Colonic mucosa (tissue), 4 donors: ENCODE data around the gene L3MBTL1. TPM values are rescaled to one million over a fixed set of nuclear protein-coding genes. Genes with fewer than 3 reads are reported as not detected.

ENCODE experiments used
- DNase-seq: peaks from one replicate; pipeline ENCODE4 v3.0.0-alpha.2; 2020
- H3K27ac ChIP-seq: fragments of 200-600 bp; one replicate; pipeline ENCODE4 v1.8.0; 2021
- H3K27me3 ChIP-seq: fragments of 200-600 bp; one replicate; pipeline ENCODE4 v1.8.0; 2021
- H3K36me3 ChIP-seq: fragments of 200-600 bp; one replicate; pipeline ENCODE4 v1.8.0; 2021
- H3K4me1 ChIP-seq: fragments of 200-600 bp; one replicate; pipeline ENCODE4 v1.8.0; 2021; ENCODE audit warnings: mild to moderate bottlenecking
- H3K4me3 ChIP-seq: fragments of 200-600 bp; one replicate; pipeline ENCODE4 v1.8.0; 2021
- H3K9ac ChIP-seq, 2 donors: one replicate each; pipeline ENCODE4 v1.7.0; 2013; ENCODE audit warnings: control low read depth in 2 of 2, low read depth in 2 of 2, low read length in 2 of 2
- H3K9me3 ChIP-seq: fragments of 200-600 bp; one replicate; pipeline ENCODE4 v1.8.0; 2021
- CTCF ChIP-seq: fragments of 200-600 bp; IDR thresholded peaks from one replicate; pipeline ENCODE4 v1.8.0; 2022; ENCODE audit warnings: antibody characterized with exemption, mild to moderate bottlenecking
- intact Hi-C: fragments of 100-400 bp; cut with DNase I; formaldehyde crosslinking; loops from one replicate; pipeline ENCODE4 v1.14.1; 2022
- total RNA-seq, 2 donors: library from RNA; stranded (reverse); fragmentation: NEBNext Ultra II Directional in 1 of 2; extraction: Animal tissue kit (Norgen Biotek cat#: 25700) in 1 of 2; gene quantifications; one replicate each; pipeline ENCODE4 v1.2.1, GENCODE V29; 2021
- donor health status: healthy.
- donor health status: DM: no; HTN: no; CAD: no.
- donor health status: DM: no; HTN: no; CAD: no.

L3MBTL1 gene
- total RNA-seq, 2 donors from 2014 or later: 4.5 to 8.8 TPM

- H3K4me1 ChIP-seq: peaks cover 8% of the 10 kb centered on the region
- H3K36me3 ChIP-seq: peaks cover 17% of the 10 kb centered on the region
- no peak overlapping the region for H3K9ac ChIP-seq
- DNase-seq: no peak
- intact Hi-C loops: no loop called here
- no peak overlapping the region for H3K27ac ChIP-seq
- TF ChIP-seq CTCF: no peak
- no peak overlapping the region for H3K4me3 ChIP-seq
- no peaks in the 10 kb centered on the region for H3K9me3 ChIP-seq
- H3K27me3 ChIP-seq: no peaks in the 10 kb centered on the region
These were observed 46.7 kb upstream of the L3MBTL1 start for GRCh38 chr20:43460830-43461200.

GRCh38 chr20:43461894-43462659, 45.4 kb upstream of the L3MBTL1 start:
- no peak overlapping the region for H3K27ac ChIP-seq
- H3K9ac ChIP-seq: no peak overlapping the region
- H3K27me3 ChIP-seq: no peaks in the 10 kb centered on the region
- peaks cover 17% of the 10 kb centered on the region for H3K36me3 ChIP-seq
- no peak for TF ChIP-seq CTCF
- H3K9me3 ChIP-seq: no peaks in the 10 kb centered on the region
- intact Hi-C loops: no loop called here
- DNase-seq: no peak
- H3K4me3 ChIP-seq: no peak overlapping the region
- peaks cover 8% of the 10 kb centered on the region for H3K4me1 ChIP-seq

- DNase-seq: no peak
- TF ChIP-seq CTCF: no peak
- Histone ChIP-seq H3K9me3 (no peaks in the 10 kb centered on the region), H3K4me1 (peaks cover 8% of the 10 kb centered on the region), H3K27ac (no peak overlapping the region), H3K4me3 (no peak overlapping the region), H3K27me3 (no peaks in the 10 kb centered on the region), H3K36me3 (peaks cover 17% of the 10 kb centered on the region), H3K9ac (no peak overlapping the region)
- intact Hi-C loops: no loop called here
These were observed 44.6 kb upstream of the L3MBTL1 start for GRCh38 chr20:43462660-43463526.

- intact Hi-C loops: no loop called here
- no peak for DNase-seq
- Histone ChIP-seq H3K27me3 (no peaks in the 10 kb centered on the region), H3K9me3 (no peaks in the 10 kb centered on the region), H3K4me1 (peaks cover 8% of the 10 kb centered on the region), H3K4me3 (no peak overlapping the region), H3K9ac (no peak overlapping the region), H3K27ac (no peak overlapping the region), H3K36me3 (peaks cover 17% of the 10 kb centered on the region)
- TF ChIP-seq CTCF: no peak
These were observed 43.8 kb upstream of the L3MBTL1 start for GRCh38 chr20:43463527-43464218.

GRCh38 chr20:43464219-43464790, 43.2 kb upstream of the L3MBTL1 start:
- Histone ChIP-seq H3K4me3 (no peak overlapping the region), H3K4me1 (peaks cover 3% of the 10 kb centered on the region), H3K9me3 (no peaks in the 10 kb centered on the region), H3K27me3 (no peaks in the 10 kb centered on the region), H3K9ac (no peak overlapping the region), H3K27ac (no peak overlapping the region), H3K36me3 (peaks cover 17% of the 10 kb centered on the region)
- no peak for TF ChIP-seq CTCF
- intact Hi-C loops: no loop called here
- DNase-seq: no peak
